Measurements from ENCODE around the gene SHKBP1. TPM values are rescaled to one million over a fixed set of nuclear protein-coding genes. Genes with fewer than 3 reads are reported as not detected.

Gene SHKBP1
- total RNA-seq, 1 experiment from 2014 or later: 92.9 TPM

DNA sequence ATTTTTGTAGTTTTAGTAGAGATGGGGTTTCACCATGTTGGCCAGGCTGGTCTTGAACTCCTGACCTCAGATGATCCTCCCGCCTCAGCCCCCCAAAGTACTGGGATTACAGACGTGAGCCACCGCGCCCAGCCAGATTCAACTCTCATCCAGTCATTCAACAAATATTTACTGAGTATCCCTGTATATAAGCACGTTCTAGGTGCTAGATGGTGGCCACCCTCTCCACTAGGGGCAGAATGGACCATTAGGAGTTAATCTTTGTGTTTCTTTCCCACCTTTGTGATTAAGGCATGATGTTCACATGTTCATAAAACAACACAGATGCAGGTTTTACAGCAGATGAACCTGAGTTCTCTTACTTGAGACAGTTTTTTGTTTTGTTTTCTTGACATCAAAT, 7.3 kb downstream of the SHKBP1 start:
- H3K9me3 Mint-ChIP-seq: no peaks in the 10 kb centered on the region
- H3K4me2 ChIP-seq (ENCODE audit: insufficient read depth, insufficient read length, low read length): no peak overlapping the region
- H2BK15ac ChIP-seq (ENCODE audit: low read depth, low read length): no peak overlapping the region
- TF ChIP-seq, protein P1, sequence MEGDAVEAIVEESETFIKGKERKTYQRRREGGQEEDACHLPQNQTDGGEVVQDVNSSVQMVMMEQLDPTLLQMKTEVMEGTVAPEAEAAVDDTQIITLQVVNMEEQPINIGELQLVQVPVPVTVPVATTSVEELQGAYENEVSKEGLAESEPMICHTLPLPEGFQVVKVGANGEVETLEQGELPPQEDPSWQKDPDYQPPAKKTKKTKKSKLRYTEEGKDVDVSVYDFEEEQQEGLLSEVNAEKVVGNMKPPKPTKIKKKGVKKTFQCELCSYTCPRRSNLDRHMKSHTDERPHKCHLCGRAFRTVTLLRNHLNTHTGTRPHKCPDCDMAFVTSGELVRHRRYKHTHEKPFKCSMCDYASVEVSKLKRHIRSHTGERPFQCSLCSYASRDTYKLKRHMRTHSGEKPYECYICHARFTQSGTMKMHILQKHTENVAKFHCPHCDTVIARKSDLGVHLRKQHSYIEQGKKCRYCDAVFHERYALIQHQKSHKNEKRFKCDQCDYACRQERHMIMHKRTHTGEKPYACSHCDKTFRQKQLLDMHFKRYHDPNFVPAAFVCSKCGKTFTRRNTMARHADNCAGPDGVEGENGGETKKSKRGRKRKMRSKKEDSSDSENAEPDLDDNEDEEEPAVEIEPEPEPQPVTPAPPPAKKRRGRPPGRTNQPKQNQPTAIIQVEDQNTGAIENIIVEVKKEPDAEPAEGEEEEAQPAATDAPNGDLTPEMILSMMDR (conservative IDR thresholded peaks at IDR 0.05): peak; percentile 58
- H3K79me2 ChIP-seq (ENCODE audit: insufficient read depth, low read length): no peaks in the 10 kb centered on the region
- no peak overlapping the region for H4K5ac ChIP-seq (ENCODE audit: insufficient read length, low read depth, low read length)
- H3K27ac Mint-ChIP-seq: no peak overlapping the region
- H2BK5ac ChIP-seq (ENCODE audit: insufficient read length, low read length): no peak overlapping the region
- H3K23me2 ChIP-seq (ENCODE audit: insufficient read length, low read depth, low read length, poor library complexity, severe bottlenecking): no peaks in the 10 kb centered on the region
- no peaks in the 10 kb centered on the region for H3K9me3 ChIP-seq (ENCODE audit: control insufficient read depth, low read depth, low read length)
- no peak overlapping the region for H3K9ac ChIP-seq (ENCODE audit: extremely low read depth, insufficient read length, low read length)
- no peaks in the 10 kb centered on the region for H3K4me1 ChIP-seq (ENCODE audit: insufficient read depth, low read length)
- H3T11ph ChIP-seq (ENCODE audit: low read length): no peak overlapping the region
- no peak overlapping the region for H2BK120ac ChIP-seq (ENCODE audit: low read depth, low read length, poor library complexity, severe bottlenecking)
- no peak overlapping the region; a peak in 1 of 5 replicates for H3K4me3 Mint-ChIP-seq
- H3K27me3 Mint-ChIP-seq (ENCODE audit: low read depth): no peaks in the 10 kb centered on the region; the same call in 1 of the 2 replicates
- H4K91ac ChIP-seq (ENCODE audit: insufficient read length, low read depth, low read length): no peak overlapping the region
- H3K4me1 Mint-ChIP-seq: no peaks in the 10 kb centered on the region
- H3K27ac ChIP-seq (ENCODE audit: insufficient read length, low read depth, low read length): no peak overlapping the region
- no peaks in the 10 kb centered on the region for H4K20me1 ChIP-seq (ENCODE audit: control insufficient read depth, insufficient read depth, insufficient read length)
- H3K79me1 ChIP-seq (ENCODE audit: insufficient read depth, low read depth, low read length, poor library complexity, severe bottlenecking): no peaks in the 10 kb centered on the region
- H2AK5ac ChIP-seq (ENCODE audit: insufficient read length, low read length): no peak overlapping the region
- no peak overlapping the region for H2AFZ ChIP-seq (ENCODE audit: low read length)
- H3K27me3 ChIP-seq (ENCODE audit: insufficient read depth, low read length): no peaks in the 10 kb centered on the region
- H2BK20ac ChIP-seq (ENCODE audit: low read depth, low read length, poor library complexity, severe bottlenecking): no peak overlapping the region
- no peak overlapping the region for H3K18ac ChIP-seq (ENCODE audit: insufficient read length, low read depth, low read length)
- no peak overlapping the region for H3K56ac ChIP-seq (ENCODE audit: insufficient read length, low read depth, low read length)
- WGBS (ENCODE audit: extremely low coverage, insufficient read length, low lambda C conversion rate): no CpG with 5 or more reads among the region's 5 CpGs
- H3K4ac ChIP-seq (ENCODE audit: low read depth, low read length): no peak overlapping the region
- H3K14ac ChIP-seq (ENCODE audit: insufficient read depth, low read length): no peak overlapping the region
- H2BK12ac ChIP-seq (ENCODE audit: insufficient read length, low read depth, low read length): no peak overlapping the region
- H3K23ac ChIP-seq (ENCODE audit: insufficient read length, low read depth, low read length): no peak overlapping the region
- H3K36me3 Mint-ChIP-seq (ENCODE audit: insufficient read depth in 1 of 3, low read depth in 3 of 3): peaks cover 35 to 80% (median 65%) of the 10 kb centered on the region in 3 experiments
- no peak overlapping the region for H4K8ac ChIP-seq (replicated peaks; ENCODE audit: insufficient read length, low read depth, low read length)
- DNase-seq: no peak
